HG03095 (cell line): Measurements from ENCODE around the gene FGGY.
"Not testable (repeated sequence)": the region's sequence is repeated elsewhere in the genome, so short reads cannot be mapped to it uniquely, and the experiment has no call there.

Experiments
- ATAC-seq: cut with Tn5 transposase; IDR thresholded peaks from one replicate; pipeline ENCODE4 v1.9.1; 2021; ENCODE audit warnings: moderate library complexity; ENCODE audit not compliant: unreplicated experiment

Gene FGGY

GRCh38 chr1:59716832-59717231, 419.9 kb downstream of the FGGY start:
- no peak for ATAC-seq

DNA sequence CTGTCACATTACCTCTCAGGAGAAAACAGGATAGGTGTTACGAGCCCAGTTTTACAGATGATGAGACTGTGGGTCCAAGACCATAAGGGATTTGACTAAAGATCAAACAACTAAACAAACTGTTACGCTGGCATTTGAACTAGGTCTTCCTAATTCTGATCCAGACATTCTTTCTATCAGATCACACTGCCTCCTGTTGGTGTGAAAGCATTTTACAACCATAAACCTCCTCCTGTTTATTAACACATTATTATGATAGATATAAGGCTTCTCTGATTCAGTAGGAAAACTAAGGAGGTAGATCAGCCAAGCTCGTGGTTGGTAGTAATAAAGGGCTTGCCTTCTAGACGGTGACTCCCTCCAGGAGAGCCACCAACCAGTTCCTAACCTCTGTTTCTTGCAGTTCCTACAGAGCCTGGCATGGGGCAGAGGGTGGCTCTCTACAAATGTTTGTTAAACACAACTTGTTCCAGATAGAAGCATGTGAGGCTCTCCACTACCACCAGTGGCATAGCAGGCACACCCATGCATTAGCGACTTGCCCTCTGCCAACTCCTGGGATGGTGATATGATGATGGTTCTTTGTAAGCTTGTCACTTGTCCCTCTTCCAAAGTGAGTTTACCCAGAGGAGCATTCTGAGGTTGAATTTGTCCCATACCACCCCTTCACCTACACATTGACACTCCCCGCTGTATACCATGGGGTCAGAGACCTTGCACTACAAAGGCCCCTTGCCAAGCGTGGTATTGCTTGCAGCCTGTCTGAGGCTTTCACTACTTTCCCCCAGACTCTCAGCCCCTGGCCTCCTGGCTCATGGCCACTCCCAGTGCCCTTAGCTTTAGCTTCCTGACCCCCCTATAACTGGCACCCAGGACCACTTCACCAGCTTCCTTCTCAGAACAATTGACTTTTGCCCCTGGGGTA, 421.4 kb downstream of the FGGY start:
- ATAC-seq: no peak

DNA sequence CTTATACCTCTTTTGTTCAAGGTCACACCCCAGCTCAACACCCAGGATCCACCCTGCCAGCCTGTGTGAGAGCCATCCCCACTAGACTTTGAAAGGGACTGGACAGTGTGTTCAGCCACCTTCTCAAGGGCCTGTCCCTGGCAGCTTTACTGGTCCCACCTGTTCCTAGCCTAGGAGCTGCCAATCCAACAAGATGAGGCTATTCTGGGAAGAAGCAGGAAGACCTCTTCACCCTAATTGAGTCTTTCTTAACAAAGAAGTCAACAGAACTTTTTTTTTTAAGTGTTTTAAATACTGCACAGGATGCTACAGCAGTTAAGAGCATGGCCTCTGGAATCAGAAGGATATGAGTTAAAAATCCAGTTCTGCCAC, 422.1 kb downstream of the FGGY start:
- no peak for ATAC-seq

GRCh38 chr1:59720326-59721115, 423.6 kb downstream of the FGGY start:
- ATAC-seq: no peak

DNA sequence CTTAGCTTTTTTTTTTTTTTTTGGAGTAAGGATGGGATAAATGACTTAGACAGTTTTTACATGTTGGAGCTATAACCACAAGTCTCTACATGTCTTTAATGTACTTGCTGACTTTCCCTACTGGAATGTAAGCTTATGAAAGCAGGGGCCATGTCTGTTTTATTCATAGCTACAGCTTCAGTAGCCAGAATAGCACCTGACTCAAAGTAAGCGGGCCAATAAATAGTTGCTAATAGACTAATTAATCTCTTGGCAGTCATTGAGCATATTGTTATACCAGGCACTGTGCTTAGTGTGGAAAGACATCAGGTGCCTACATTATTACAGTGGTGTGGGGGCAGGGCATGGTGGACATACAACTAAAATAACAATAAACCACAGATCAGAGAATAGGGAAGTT, 433.4 kb downstream of the FGGY start:
- ATAC-seq: no peak

GRCh38 chr1:59730759-59731478, 434.0 kb downstream of the FGGY start:
- ATAC-seq: no peak

DNA sequence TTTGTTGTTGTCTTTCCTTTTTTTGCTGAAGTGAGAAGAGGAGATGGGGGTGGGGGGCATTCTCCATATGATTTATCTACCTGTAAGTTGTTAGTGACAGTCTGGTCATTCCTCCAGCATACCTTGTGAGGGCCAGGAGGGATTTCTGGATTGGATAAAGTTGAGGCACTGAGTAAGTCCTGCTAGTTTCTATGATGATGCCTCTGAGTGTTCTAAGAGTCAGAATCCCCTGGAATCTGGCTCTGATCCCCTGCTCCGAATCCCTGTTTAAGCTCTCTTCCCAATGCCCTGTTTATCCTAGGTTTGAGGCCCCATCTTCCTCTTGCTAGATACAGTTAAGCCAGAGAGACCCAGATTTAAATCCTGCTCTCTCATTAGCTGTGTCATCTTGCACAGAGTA, 434.7 kb downstream of the FGGY start:
- no peak for ATAC-seq

- no peak for ATAC-seq
Measured at GRCh38 chr1:59732214-59732955, 435.5 kb downstream of the FGGY start.

GRCh38 chr1:59733443-59734141, 436.7 kb downstream of the FGGY start:
- ATAC-seq: no peak

DNA sequence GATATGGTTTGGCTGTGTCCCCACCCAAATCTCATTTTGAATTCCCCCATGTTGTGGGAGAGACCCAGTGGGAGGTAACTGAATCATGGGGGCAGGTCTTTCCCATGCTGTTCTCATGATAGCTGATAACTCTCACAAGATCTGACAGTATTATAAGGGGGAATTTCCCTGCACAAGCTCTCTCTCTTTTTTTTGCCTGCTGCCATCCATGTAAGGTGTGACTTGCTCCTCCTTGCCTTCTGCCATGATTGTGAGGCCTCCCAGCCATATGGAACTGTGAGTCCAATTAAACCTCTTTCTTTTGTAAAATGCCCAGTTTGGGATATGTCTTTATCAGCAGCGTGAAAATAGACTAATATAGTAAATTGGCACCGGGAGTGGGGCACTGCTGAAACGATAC, 439.0 kb downstream of the FGGY start:
- ATAC-seq: not testable (repeated sequence)

DNA sequence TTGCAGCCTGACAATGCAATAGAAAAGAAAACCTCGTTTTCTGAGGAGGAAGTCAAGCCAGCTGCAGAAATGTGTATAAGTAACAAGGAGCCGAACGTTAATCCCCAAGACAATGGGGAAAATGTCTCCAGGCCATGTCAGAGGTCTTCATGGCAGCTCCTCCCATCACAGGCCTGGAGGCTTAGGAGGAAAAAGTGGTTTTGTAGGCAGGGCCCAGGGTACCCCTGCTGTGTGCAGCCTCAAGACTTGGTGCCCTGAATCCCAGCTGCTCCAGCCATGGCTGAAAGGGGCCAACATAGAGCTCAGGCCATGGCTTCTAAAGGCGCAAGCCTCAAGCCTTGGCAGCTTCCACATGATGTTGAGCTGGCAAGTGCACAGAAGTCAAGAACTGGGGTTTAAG, 439.9 kb downstream of the FGGY start:
- ATAC-seq: no peak

- no peak for ATAC-seq
Measured at GRCh38 chr1:59737638-59738037, 440.7 kb downstream of the FGGY start.

GRCh38 chr1:59738152-59738551, 441.3 kb downstream of the FGGY start:
- ATAC-seq: no peak

- ATAC-seq: no peak
Measured at GRCh38 chr1:59738591-59739015, 441.7 kb downstream of the FGGY start.

DNA sequence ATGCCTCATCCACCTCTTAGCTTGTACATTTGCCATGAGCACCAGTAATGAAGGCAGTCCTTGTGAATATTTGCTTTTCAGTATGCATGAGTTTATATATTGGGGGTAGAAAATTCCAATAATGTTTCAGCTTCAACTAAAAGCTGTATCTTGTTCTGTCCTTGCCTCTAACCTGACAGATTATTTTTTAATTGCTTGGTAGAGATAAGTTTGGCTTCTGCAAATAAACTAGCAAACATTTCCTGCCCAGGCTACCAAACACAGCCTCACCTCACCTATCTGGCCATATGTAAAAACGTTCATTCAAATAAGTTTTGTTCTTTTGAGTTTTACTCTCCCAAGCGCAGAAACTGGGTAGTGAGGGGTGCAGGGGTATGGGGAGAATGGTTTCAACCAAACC, 442.2 kb downstream of the FGGY start:
- ATAC-seq: no peak

DNA sequence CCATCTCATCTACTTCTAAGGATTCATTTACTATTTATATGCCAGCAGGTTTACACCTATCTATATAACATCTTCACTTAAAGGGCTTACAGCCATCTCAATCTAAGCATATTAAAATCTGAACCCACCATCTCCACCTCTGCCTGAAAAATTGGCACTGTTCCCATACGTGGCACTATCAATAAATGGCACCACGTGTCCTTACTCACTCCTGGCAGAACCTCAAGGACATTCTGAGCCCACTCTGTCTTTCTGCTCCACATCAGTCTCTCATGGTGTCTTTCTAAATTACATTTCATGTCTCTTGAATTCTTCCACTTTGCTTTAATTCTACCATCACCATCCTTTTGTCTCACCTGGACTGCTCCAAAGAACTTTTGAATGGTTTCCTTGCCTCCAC, 445.6 kb downstream of the FGGY start:
- no peak for ATAC-seq

DNA sequence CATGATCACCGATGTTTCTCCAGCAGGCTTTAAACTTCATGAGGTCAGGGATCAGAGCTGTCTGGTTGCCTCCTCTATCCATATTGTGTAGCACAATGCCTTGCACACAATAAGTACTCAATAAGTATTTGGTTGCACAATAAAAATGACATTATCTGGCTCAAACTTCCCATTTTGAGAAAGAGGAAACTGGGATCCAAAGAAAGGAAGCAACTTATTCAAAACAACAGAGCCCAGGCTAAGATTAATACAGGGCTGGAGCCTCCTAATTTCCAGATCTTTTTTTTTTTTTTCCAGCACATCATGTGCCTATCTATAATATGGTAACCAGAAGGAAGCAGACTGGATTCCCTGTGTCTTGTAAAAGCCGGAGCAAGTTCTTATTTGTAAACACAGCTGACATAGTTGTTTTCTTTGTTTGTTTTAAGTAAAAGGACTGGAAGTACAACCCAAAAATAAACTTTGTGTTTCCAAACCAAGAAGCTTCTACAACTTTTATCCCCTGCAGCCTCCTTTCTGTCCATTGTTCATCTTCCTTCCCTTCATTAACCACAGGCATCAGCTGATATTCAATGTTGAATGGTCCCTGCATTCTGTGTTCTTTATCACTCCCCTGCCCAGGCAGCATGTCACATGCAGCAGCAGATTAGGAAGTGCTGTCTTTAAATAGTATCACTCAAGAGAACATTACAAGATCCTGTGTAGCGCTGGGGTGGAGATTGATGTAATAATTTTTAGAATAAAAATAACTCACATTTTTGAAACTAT, 446.6 kb downstream of the FGGY start:
- no peak for ATAC-seq

DNA sequence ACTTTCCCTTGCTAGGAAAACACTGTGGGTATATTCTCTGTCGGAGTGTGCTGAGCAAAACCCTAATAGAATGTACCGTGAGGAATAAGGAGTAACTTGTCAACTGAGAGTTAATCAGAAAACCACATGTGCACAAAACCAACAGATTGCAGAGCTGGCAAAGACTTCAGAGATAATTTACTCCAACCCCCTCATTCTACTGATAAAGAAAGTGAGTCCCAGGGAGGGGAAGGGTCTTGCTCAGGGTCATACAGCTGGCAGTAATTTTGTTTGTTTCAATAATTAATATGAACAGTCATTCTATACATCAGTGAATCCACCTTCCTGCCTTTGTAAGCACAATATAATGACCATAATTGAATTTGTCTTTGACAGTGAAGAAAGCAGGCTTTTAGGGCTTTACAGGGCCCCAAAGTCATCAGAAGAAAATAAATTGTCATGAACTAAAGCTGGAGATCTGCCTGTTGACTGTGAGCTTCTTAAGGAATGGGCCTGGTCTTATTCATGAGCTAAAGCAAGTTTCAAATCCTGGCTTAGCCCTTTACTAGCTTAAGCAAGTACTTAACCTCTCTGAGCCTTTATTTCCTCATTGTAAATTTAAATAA, 450.6 kb downstream of the FGGY start:
- no peak for ATAC-seq

GRCh38 chr1:59748123-59748522, 451.2 kb downstream of the FGGY start:
- no peak for ATAC-seq
